ENCODE data around the gene DPYSL5. TPM values are rescaled to one million over a fixed set of nuclear protein-coding genes. Genes with fewer than 3 reads are reported as not detected.

Gene DPYSL5
- total RNA-seq, 4 donors from 2014 or later, result not detected

DNA sequence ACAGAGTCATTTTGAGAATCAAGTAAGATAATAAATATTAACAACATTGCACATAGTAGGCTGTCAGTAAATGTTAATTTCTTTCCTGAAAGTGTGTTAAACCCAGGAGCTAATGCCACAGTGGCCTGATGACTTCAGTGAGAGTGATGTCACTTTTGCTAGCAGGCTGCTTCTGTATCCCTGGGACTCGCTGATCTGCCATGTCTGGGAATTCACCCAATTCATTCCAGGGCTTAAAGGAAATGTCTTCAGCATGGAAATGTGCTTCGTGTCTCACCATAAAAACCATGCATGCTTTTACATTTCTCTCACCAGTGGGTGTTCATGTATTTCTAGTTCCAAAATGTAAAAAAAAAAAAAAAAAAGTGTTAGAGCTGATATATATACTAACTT is 65.7 kb downstream of the DPYSL5 start:
- Histone ChIP-seq H3K4me1 (peaks cover 0 to 12% (median 0%) of the 10 kb centered on the region in 4 donors), H3K9me3 (no peaks in the 10 kb centered on the region), H3K4me3 (no peak overlapping the region), H3K27me3 (no peaks in the 10 kb centered on the region), H3K27ac (no peak overlapping the region), H3K36me3 (no peaks in the 10 kb centered on the region)
- TF ChIP-seq, protein P1, sequence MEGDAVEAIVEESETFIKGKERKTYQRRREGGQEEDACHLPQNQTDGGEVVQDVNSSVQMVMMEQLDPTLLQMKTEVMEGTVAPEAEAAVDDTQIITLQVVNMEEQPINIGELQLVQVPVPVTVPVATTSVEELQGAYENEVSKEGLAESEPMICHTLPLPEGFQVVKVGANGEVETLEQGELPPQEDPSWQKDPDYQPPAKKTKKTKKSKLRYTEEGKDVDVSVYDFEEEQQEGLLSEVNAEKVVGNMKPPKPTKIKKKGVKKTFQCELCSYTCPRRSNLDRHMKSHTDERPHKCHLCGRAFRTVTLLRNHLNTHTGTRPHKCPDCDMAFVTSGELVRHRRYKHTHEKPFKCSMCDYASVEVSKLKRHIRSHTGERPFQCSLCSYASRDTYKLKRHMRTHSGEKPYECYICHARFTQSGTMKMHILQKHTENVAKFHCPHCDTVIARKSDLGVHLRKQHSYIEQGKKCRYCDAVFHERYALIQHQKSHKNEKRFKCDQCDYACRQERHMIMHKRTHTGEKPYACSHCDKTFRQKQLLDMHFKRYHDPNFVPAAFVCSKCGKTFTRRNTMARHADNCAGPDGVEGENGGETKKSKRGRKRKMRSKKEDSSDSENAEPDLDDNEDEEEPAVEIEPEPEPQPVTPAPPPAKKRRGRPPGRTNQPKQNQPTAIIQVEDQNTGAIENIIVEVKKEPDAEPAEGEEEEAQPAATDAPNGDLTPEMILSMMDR (IDR thresholded peaks at IDR 0.05), result no peak
- TF ChIP-seq EP300 (IDR thresholded peaks at IDR 0.05) (no peak), POLR2A (IDR thresholded peaks at IDR 0.05) (no peak)
- DNase-seq (ENCODE audit: low spot score in 2 of 2), result no peak
- WGBS, 2 donors, result 24 to 36% methylated on average over 2 of the region's 2 CpGs

DNA sequence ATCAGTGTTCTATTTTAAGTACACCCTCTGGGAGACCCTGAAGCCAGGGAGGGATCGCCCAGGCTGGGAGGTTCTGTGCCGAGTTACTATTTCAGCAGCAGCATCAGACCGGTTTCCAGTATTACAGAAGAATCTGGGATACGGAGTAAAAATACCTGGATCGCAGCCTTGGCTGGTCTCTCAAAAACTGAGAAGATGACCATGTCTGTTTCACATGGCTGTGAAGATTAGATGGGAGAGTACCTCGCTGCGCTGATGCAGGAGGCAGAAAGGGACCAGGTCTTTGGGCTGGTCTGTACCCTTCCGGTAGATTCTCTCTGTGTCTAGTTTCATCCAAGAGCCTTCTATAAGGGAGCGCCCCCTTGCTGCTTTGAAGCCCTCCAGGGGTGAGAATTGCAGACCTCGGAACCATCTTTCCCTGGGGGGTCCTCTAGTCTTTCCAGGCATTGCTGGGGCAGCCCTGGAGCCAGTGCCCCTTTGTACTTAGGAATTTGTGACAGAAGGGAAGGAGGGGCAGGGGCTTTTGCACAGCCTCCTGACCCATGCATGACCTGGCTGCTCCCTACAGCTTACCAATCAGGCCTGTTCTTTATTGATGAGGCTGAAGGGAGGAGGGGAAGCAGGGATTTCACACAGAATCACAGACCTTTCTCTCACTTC is 66.2 kb downstream of the DPYSL5 start:
- WGBS, 2 donors, result 46 to 68% methylated on average over 8 to 10 of the region's 10 CpGs
- no peaks in the 10 kb centered on the region for H3K36me3 ChIP-seq
- H3K9me3 ChIP-seq, result no peaks in the 10 kb centered on the region
- peaks cover 0 to 12% (median 0%) of the 10 kb centered on the region in 4 donors for H3K4me1 ChIP-seq
- no peaks in the 10 kb centered on the region for H3K27me3 ChIP-seq
- no peak overlapping the region for H3K27ac ChIP-seq
- no peak overlapping the region for H3K4me3 ChIP-seq
- DNase-seq (ENCODE audit: low spot score in 2 of 2), result no peak
- TF ChIP-seq, protein P1 (IDR thresholded peaks at IDR 0.05), result no peak
- TF ChIP-seq EP300 (IDR thresholded peaks at IDR 0.05), result no peak
- TF ChIP-seq POLR2A (IDR thresholded peaks at IDR 0.05), result no peak

DNA sequence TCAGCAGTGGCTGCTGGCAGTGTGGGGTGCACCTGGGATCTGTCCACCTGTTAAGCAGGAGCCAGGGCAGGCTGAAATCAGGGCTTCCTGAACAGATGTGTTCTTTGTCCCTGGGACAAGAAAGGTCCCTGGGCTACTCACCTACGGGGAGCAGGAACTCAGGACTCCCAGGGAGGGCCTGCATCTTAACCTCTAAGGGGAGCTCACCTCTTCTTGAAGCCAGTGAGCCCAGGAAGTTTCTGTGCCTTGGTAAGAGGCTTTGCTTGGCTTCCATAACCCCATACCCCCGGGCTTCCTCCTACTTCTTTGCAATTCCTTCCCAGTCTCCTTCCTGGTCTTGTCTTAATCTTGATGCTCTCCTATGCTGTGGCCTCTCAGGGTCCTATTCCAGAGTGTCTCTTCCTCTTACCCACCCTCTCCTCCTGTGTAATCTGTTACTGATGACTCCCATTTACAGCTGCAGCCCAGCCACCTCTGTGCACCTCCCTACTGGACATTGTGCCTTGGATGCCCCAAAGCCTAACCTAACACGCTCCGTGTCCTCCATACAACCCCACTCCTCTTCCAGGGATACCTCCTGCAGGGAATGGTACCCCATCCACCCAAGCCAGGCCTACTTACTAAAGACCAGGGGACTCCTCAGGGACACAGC is 66.9 kb downstream of the DPYSL5 start:
- Histone ChIP-seq H3K36me3 (no peaks in the 10 kb centered on the region), H3K4me3 (no peak overlapping the region), H3K27me3 (no peaks in the 10 kb centered on the region), H3K4me1 (peaks cover 0 to 12% (median 0%) of the 10 kb centered on the region in 4 donors), H3K27ac (no peak overlapping the region), H3K9me3 (no peaks in the 10 kb centered on the region)
- TF ChIP-seq POLR2A (IDR thresholded peaks at IDR 0.05), result no peak
- TF ChIP-seq EP300 (IDR thresholded peaks at IDR 0.05), result no peak
- TF ChIP-seq, protein P1 (IDR thresholded peaks at IDR 0.05), result no peak
- 79 to 81% methylated on average over 4 of the region's 4 CpGs for WGBS, 2 donors
- DNase-seq (ENCODE audit: low spot score in 2 of 2), result no peak

DNA sequence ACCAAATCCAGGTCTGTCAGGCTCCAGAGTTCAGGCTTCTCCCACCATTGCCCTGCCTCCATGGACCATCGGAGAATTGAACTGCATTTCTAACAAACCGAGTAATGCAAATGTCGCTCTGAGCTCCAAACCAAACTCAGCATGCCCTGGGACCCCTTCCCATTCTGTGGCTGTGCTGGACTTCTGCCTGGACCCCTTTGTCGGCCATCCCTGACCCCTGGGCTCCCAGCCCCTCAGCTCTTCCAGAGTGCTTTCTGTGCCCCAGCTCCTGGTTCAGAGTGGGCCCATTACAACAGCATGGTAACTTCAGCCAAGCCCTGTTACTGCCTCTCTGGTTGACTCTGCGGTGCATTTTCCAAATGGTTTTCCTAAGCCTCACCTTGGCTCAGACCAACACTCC is 67.4 kb downstream of the DPYSL5 start:
- 91 to 96% methylated on average over 5 of the region's 5 CpGs for WGBS, 2 donors
- TF ChIP-seq POLR2A (IDR thresholded peaks at IDR 0.05) (no peak), EP300 (IDR thresholded peaks at IDR 0.05) (no peak)
- TF ChIP-seq, protein P1 (IDR thresholded peaks at IDR 0.05), result no peak
- Histone ChIP-seq H3K4me1 (peaks cover 0 to 12% (median 0%) of the 10 kb centered on the region in 4 donors), H3K27ac (no peak overlapping the region), H3K27me3 (no peaks in the 10 kb centered on the region), H3K36me3 (no peaks in the 10 kb centered on the region), H3K4me3 (no peak overlapping the region), H3K9me3 (no peaks in the 10 kb centered on the region)
- DNase-seq (ENCODE audit: low spot score in 2 of 2), result no peak

DNA sequence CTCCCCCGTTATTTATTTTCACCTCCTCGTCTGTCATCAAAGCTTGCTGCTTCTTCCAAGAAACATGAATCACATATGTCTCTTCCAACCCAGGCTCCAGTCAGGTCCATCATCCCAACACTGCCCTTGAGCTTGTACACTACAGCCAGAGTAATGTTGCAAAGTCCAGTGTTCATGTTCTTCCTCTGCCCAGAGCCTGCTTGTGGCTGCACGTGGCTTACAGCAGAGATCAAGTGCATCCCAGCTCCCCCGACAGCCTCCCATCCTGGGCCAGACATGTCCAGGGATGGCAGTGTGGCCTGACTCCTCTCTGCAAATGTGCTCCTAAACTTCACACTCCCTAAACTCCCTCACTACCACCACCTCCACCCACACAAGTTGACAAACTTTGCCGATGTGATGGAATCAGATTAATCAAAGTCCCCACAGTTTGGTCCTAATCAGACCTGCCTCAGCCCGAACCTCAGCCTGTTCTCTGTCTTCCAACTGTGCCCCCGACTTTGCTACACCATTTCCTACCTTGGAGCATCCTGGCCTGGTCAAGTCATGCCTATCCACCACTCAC is 68.3 kb downstream of the DPYSL5 start:
- no peaks in the 10 kb centered on the region for H3K36me3 ChIP-seq
- no peak for DNase-seq (ENCODE audit: low spot score in 2 of 2)
- H3K27ac ChIP-seq, result no peak overlapping the region
- no peaks in the 10 kb centered on the region for H3K27me3 ChIP-seq
- H3K9me3 ChIP-seq, result no peaks in the 10 kb centered on the region
- H3K4me1 ChIP-seq, result peaks cover 0 to 12% (median 0%) of the 10 kb centered on the region in 4 donors
- TF ChIP-seq EP300 (IDR thresholded peaks at IDR 0.05) (no peak), POLR2A (IDR thresholded peaks at IDR 0.05) (no peak)
- TF ChIP-seq, protein P1 (IDR thresholded peaks at IDR 0.05), result no peak
- WGBS, 2 donors, result 86 to 87% methylated on average over 7 of the region's 7 CpGs
- H3K4me3 ChIP-seq, result no peak overlapping the region

All from tibial nerve (tissue), 4 donors.